Thoracic aorta (tissue), 2 donors: ENCODE data around the gene NEDD9. TPM values are rescaled to one million over a fixed set of nuclear protein-coding genes. Genes with fewer than 3 reads are reported as not detected.

ENCODE experiments used
- ATAC-seq: fragments of 150-250 bp; one replicate; pipeline ENCODE4 v1.8.0; 2017; ENCODE audit warnings: low read depth; ENCODE audit not compliant: insufficient number of reproducible peaks, low FRiP score
- DNase-seq: peaks from one replicate; pipeline ENCODE4 v3.0.0-alpha.2; 2020; ENCODE audit warnings: low spot score
- H3K27ac ChIP-seq, 2 donors: fragments of 200-600 bp; sonication (generic); 1 replicate in 1 of 2; 2 replicates in 1 of 2; pipeline ENCODE4 v1.5.1; 2016; ENCODE audit warnings: mild to moderate bottlenecking in 2 of 2, moderate library complexity in 2 of 2
- H3K27me3 ChIP-seq: fragments of 200-600 bp; sonication (generic); replicated peaks from 2 replicates; pipeline ENCODE4 v1.6.0; 2016; ENCODE audit warnings: mild to moderate bottlenecking; ENCODE audit not compliant: insufficient read depth
- H3K36me3 ChIP-seq: fragments of 200-600 bp; sonication (generic); one replicate; pipeline ENCODE4 v1.5.1; 2016
- H3K4me1 ChIP-seq, 2 donors: fragments of 200-600 bp; sonication (generic); 1 replicate in 1 of 2; 2 replicates in 1 of 2; pipeline versions ENCODE4 v1.5.1 to v1.6.0; 2016; ENCODE audit warnings: low read depth in 2 of 2, mild to moderate bottlenecking in 1 of 2; ENCODE audit not compliant: control insufficient read depth in 1 of 2
- H3K4me3 ChIP-seq: fragments of 200-600 bp; sonication (generic); 2 replicates; pipeline ENCODE4 v1.5.1; 2016; ENCODE audit warnings: mild to moderate bottlenecking
- H3K9me3 ChIP-seq: fragments of 200-600 bp; sonication (generic); 2 replicates; pipeline ENCODE4 v1.5.1; 2016
- CTCF ChIP-seq: fragments of 200-600 bp; sonication (generic); IDR thresholded peaks from one replicate; pipeline ENCODE4 v1.5.1; 2019; ENCODE audit warnings: antibody characterized with exemption
- total RNA-seq, 2 donors: library from RNA; depleted of rRNA; stranded (reverse); fragments of >200 nt; gene quantifications; one replicate each; pipeline versions ENCODE4 v1.1.0 to v1.2.3, GENCODE V29; 2016

The NEDD9 gene
- total RNA-seq, 2 donors from 2014 or later, result 122 to 181 TPM

- no peaks in the 10 kb centered on the region for H3K36me3 ChIP-seq
- H3K27ac ChIP-seq, result no peak overlapping the region
- H3K4me3 ChIP-seq, result no peak overlapping the region
- no peaks in the 10 kb centered on the region for H3K9me3 ChIP-seq
- H3K27me3 ChIP-seq, result no peaks in the 10 kb centered on the region
- DNase-seq (no peak), ATAC-seq (no peak)
- TF ChIP-seq CTCF, result no peak
- no peaks in the 10 kb centered on the region for H3K4me1 ChIP-seq
Measured at GRCh38 chr6:11152581-11152980, 79.9 kb downstream of the NEDD9 start.

- no peaks in the 10 kb centered on the region for H3K36me3 ChIP-seq
- H3K27ac ChIP-seq, result no peak overlapping the region
- TF ChIP-seq CTCF, result no peak
- H3K9me3 ChIP-seq, result no peaks in the 10 kb centered on the region
- no peak overlapping the region for H3K4me3 ChIP-seq
- ATAC-seq (no peak), DNase-seq (no peak)
- no peaks in the 10 kb centered on the region for H3K4me1 ChIP-seq
- no peaks in the 10 kb centered on the region for H3K27me3 ChIP-seq
Measured at GRCh38 chr6:11151488-11151887, 81.0 kb downstream of the NEDD9 start.

DNA sequence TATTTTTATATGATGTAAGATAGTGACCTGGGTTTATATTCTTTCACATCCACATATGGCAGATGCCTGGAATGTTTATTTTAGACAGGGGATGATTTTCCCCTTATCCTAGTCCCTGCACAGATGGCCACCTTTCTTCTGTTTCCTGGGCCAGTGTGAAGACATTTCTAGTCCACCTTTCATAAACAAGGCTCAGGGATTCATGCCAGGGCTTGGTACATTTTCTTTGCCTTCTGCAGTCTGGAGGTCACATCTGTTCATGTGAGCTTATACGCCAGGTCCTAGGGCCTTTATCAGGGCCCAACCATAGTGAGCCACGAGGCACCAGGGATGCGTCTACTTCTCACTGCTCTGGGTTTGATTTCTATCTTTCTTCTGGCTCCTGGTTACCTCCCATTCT lies 82.9 kb downstream of the NEDD9 start:
- Histone ChIP-seq H3K27me3 (no peaks in the 10 kb centered on the region), H3K27ac (no peak overlapping the region), H3K4me1 (no peaks in the 10 kb centered on the region), H3K36me3 (no peaks in the 10 kb centered on the region), H3K4me3 (no peak overlapping the region), H3K9me3 (no peaks in the 10 kb centered on the region)
- no peak for ATAC-seq
- no peak for DNase-seq
- TF ChIP-seq CTCF, result no peak

DNA sequence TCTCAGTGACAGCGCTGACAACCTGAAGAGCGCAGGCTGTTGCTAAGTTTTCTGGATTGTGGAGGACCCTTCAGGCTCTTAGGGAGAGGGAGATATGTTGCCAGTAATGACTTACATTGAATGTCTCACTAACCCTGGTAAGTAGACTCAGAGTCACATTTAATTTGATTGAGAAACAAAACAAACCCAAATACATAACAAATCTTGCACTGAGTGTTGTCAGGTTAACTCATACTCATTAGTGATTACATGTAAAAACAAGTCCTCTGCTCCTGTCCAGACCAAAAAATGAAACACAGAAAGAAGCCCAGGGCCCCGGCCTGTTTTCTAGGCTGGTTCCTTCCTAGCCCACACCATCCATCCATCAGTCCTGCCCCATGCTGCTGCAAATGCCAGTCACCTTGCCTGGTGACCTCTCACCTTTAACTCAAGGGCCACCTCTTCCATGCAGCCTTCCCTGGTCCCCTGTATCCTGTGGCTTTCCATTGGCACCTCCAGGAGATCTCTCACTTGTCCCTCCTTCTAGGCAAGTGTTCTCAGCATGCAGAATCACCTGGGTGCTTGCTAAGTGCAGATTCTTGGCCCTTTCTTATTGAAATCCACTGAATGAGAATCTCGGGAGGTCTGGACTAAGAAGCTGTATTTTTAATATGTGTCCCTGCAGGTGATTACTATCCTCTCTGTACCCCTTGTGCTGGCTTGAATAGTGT lies 86.2 kb downstream of the NEDD9 start:
- no peak for ATAC-seq

GRCh38 chr6:11144393-11144851 lies 88.0 kb downstream of the NEDD9 start:
- Histone ChIP-seq H3K36me3 (no peaks in the 10 kb centered on the region), H3K4me1 (no peaks in the 10 kb centered on the region), H3K9me3 (no peaks in the 10 kb centered on the region), H3K27me3 (no peaks in the 10 kb centered on the region), H3K27ac (no peak overlapping the region), H3K4me3 (no peak overlapping the region)
- ATAC-seq (peak; percentile 73), DNase-seq (peak; percentile 22)
- TF ChIP-seq CTCF, result peak; percentile 90

More for the DNA sequence above, 86.2 kb downstream of the NEDD9 start:
- no peaks in the 10 kb centered on the region for H3K4me1 ChIP-seq
- no peak overlapping the region for H3K27ac ChIP-seq
- no peak for DNase-seq
- H3K36me3 ChIP-seq, result no peaks in the 10 kb centered on the region
- H3K9me3 ChIP-seq, result no peaks in the 10 kb centered on the region
- TF ChIP-seq CTCF, result no peak
- no peak overlapping the region for H3K4me3 ChIP-seq
- no peaks in the 10 kb centered on the region for H3K27me3 ChIP-seq
